ENCODE measurements around the gene GYG1.
A peak's percentile ranks its signal among the peaks of the same experiment; 100 is the strongest.

Gene GYG1

DNA sequence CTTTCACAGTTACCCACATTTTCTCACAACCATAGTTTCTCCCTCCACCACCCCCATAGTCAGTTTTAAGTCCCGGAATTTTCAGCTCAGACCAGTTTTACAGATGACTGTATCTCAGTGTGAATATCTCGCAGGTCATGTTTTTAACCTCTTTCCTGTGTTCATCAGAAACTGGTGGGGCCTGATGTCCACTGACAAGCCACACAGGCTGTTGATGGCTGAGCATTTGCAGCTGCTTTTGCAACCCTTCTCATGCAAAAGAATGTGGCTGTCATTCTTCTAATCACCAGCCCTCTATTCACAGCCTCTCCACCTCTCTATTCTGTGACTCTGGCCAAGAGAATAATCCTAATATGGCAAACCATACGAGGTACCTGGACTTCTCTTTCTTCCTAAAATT lies 8.5 kb downstream of the GYG1 start:
- no peak overlapping the region for H3K4me3 ChIP-seq (ENCODE audit: low read depth, low read length)
- DNase-seq (ENCODE audit: low read depth) = no peak
- TF ChIP-seq, protein P1, sequence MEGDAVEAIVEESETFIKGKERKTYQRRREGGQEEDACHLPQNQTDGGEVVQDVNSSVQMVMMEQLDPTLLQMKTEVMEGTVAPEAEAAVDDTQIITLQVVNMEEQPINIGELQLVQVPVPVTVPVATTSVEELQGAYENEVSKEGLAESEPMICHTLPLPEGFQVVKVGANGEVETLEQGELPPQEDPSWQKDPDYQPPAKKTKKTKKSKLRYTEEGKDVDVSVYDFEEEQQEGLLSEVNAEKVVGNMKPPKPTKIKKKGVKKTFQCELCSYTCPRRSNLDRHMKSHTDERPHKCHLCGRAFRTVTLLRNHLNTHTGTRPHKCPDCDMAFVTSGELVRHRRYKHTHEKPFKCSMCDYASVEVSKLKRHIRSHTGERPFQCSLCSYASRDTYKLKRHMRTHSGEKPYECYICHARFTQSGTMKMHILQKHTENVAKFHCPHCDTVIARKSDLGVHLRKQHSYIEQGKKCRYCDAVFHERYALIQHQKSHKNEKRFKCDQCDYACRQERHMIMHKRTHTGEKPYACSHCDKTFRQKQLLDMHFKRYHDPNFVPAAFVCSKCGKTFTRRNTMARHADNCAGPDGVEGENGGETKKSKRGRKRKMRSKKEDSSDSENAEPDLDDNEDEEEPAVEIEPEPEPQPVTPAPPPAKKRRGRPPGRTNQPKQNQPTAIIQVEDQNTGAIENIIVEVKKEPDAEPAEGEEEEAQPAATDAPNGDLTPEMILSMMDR (IDR thresholded peaks at IDR 0.05; ENCODE audit: control insufficient read depth, extremely low read depth, insufficient read depth) = no peak

DNA sequence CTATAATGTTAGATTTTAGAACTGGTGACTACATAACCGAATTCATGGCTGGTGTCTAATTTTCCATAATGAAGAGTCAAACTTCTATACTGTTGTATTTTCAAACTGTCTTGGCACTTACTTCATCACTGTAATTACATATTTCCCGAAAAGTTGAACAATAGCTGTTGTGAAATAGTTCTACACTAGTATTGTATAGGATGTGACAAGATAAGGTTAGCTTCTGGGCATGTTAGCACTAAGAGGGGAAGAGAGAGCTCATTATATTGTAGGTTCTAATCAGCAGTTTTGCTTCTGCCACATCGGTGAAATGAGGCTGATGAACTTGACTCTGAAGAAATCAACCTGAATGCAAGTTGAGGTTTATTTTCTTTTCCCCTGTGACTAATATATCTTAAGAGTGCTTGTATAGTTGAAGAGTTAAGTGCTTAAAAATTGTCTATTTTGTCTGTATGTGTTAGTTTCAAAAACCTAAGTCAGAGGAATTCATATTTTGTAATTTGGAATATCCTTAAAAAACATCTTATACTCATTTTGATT lies 8.9 kb downstream of the GYG1 start:
- H3K4me3 ChIP-seq (ENCODE audit: low read depth, low read length) = no peak overlapping the region
- no peak for DNase-seq (ENCODE audit: low read depth)
- TF ChIP-seq, protein P1 (IDR thresholded peaks at IDR 0.05; ENCODE audit: control insufficient read depth, extremely low read depth, insufficient read depth) = no peak

DNA sequence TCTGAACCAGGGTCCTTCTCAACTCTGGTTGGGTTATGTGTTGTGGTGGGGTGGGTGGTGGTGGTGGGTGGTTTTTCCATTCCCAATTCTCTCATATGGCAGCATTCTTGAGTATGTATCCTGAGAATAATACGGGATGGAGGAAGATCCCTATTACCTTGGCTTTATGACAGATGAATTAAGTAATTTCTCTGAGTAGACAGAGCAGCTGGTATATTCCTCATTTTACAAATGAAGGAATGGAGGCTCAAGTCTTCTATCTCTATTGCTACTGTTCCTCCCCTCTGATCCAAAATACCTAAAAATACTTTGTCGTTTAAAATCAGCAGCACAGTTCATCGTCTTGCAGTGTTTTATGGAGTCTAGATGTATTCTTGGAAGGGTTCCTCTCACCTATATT lies 10.4 kb downstream of the GYG1 start:
- TF ChIP-seq, protein P1 (IDR thresholded peaks at IDR 0.05; ENCODE audit: control insufficient read depth, extremely low read depth, insufficient read depth) = no peak
- no peak overlapping the region for H3K4me3 ChIP-seq (ENCODE audit: low read depth, low read length)
- no peak for DNase-seq (ENCODE audit: low read depth)

DNA sequence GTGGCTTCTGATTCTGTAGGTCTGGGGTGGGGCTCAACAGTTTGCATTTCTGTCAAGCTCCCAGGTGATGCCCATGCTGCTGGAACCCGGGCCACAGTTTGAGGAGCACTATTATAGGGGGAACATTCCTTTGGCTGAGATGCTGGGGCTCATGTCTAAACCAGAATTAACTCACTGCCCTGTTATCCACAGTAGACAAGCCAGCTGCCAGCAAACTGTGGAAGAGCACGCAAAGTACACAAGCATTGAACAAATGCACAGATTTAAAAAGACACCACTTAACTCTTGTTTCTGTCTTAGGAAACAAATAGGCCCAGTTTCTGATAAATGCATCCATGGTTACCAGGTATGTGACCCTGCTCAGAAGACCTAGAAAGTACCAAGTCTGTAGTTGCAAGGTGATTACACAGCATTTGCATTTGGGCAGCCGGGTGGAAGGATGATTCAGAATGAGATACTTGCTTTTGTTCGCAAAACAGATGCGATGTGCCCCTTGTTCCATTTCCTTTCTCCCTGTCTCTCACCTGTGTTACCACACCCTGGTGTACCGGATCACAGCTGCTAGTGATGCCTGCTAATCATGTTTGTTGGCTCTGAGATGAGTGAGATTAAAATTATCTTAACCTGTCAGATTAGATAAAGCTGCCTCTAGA lies 12.4 kb downstream of the GYG1 start:
- TF ChIP-seq, protein P1 (IDR thresholded peaks at IDR 0.05; ENCODE audit: control insufficient read depth, extremely low read depth, insufficient read depth) = no peak
- DNase-seq (ENCODE audit: low read depth) = no peak
- H3K4me3 ChIP-seq (ENCODE audit: low read depth, low read length) = no peak overlapping the region

DNA sequence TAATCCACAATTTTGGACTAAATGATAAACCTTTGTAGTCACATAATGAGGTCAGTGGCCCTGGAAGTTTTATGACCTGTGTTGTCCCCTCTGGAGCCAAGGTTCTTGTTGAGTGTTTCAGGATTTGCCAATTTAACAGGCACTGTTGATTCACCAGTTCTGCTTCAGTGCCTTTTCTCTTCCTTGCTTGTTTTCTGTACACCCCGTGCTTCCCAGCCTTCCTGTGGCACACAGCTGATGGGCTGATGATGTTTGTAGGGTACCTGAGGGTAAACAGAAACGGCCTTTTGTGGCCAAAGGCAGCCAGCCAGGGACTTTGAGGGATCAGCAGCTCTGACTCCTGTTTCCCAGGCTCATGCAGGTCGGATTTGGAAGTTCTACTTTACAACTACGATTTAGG lies 13.3 kb downstream of the GYG1 start:
- no peak overlapping the region for H3K4me3 ChIP-seq (ENCODE audit: low read depth, low read length)
- DNase-seq (ENCODE audit: low read depth) = peak; percentile 74
- TF ChIP-seq, protein P1 (IDR thresholded peaks at IDR 0.05; ENCODE audit: control insufficient read depth, extremely low read depth, insufficient read depth) = no peak

DNA sequence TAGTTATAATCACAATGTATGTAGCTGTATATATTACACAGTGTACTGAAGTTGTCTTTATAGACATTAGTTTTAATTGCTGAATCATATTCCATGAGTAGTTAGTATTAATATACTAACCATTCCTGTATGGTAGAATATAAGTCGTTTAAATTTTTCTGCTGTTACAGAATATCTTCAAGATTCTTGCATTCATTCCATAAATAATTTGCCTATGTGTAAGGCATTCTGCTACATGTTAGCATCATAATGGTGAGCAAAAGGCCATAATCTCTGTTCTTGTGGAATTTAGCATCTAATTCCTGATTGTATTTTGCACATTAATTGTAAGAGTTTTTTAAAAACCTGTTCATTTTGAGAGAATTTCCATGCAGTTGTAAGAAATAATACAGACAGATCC lies 14.1 kb downstream of the GYG1 start:
- DNase-seq (ENCODE audit: low read depth) = no peak
- no peak overlapping the region for H3K4me3 ChIP-seq (ENCODE audit: low read depth, low read length)
- TF ChIP-seq, protein P1 (IDR thresholded peaks at IDR 0.05; ENCODE audit: control insufficient read depth, extremely low read depth, insufficient read depth) = no peak

Measured in LNCaP clone FGC (cell line).